Liver (tissue), 3 donors: ENCODE data around the gene ZNF140.

Experiments used
- EGR1 ChIP-seq, 2 donors: IDR thresholded peaks; 2 replicates each; pipeline ENCODE4 v1.6.1; 2016 to 2018; ENCODE audit warnings: antibody characterized with exemption in 2 of 2, low read depth in 2 of 2
- GABPA ChIP-seq, 2 donors: IDR thresholded peaks in 1 of 2; conservative IDR thresholded peaks in 1 of 2; 2 replicates each; pipeline ENCODE4 v1.6.1; 2016; ENCODE audit warnings: antibody characterized with exemption in 2 of 2, mild to moderate bottlenecking in 1 of 2, moderate library complexity in 1 of 2
- NR2F2 ChIP-seq: IDR thresholded peaks from 2 replicates; pipeline ENCODE4 v1.6.1; 2016; ENCODE audit warnings: antibody characterized with exemption
- RAD21 ChIP-seq, 2 donors: IDR thresholded peaks; 2 replicates each; pipeline ENCODE4 v1.6.1; 2016; ENCODE audit warnings: antibody characterized with exemption in 2 of 2, mild to moderate bottlenecking in 2 of 2
- TF ChIP-seq, protein P1 (sequence below): fragments of 150-350 bp; IDR thresholded peaks from 2 replicates; pipeline ENCODE4 v1.5.1; 2017; ENCODE audit warnings: improper control_type of control experiment, low read depth, low read length; ENCODE audit not compliant: missing input control
- donor health status: healthy.
- donor health status: healthy.

- TF ChIP-seq, protein P1, sequence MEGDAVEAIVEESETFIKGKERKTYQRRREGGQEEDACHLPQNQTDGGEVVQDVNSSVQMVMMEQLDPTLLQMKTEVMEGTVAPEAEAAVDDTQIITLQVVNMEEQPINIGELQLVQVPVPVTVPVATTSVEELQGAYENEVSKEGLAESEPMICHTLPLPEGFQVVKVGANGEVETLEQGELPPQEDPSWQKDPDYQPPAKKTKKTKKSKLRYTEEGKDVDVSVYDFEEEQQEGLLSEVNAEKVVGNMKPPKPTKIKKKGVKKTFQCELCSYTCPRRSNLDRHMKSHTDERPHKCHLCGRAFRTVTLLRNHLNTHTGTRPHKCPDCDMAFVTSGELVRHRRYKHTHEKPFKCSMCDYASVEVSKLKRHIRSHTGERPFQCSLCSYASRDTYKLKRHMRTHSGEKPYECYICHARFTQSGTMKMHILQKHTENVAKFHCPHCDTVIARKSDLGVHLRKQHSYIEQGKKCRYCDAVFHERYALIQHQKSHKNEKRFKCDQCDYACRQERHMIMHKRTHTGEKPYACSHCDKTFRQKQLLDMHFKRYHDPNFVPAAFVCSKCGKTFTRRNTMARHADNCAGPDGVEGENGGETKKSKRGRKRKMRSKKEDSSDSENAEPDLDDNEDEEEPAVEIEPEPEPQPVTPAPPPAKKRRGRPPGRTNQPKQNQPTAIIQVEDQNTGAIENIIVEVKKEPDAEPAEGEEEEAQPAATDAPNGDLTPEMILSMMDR = no peak
- TF ChIP-seq EGR1 (IDR thresholded peaks at IDR 0.05; ENCODE audit: low read depth in 2 of 2) = no peak
- TF ChIP-seq GABPA (IDR thresholded peaks at IDR 0.05 in 1 of 2, conservative IDR thresholded peaks at IDR 0.05 in 1 of 2) = no peak
- TF ChIP-seq RAD21 (IDR thresholded peaks at IDR 0.05) = no peak
- no peak for TF ChIP-seq NR2F2
These were observed 22.3 kb upstream of the ZNF140 start for GRCh38 chr12:133058203-133059113.
